Vagina (tissue), 2 donors: ENCODE results near the gene EDDM3A.

Experiments
- POLR2A ChIP-seq, 2 donors: fragments of 450-650 bp; IDR thresholded peaks; one replicate each; pipeline ENCODE4 v1.6.1; 2017; ENCODE audit warnings: antibody characterized with exemption in 2 of 2, mild to moderate bottlenecking in 2 of 2, moderate library complexity in 2 of 2
- POLR2AphosphoS5 ChIP-seq, 2 donors: sonication (generic); formaldehyde crosslinking; IDR thresholded peaks; one replicate each; pipeline ENCODE4 v1.9.0; 2017; ENCODE audit warnings: antibody characterized with exemption in 2 of 2, mild to moderate bottlenecking in 2 of 2, low read depth in 1 of 2; ENCODE audit not compliant: insufficient read depth in 1 of 2
- TF ChIP-seq, protein P1 (sequence below), 3 experiments: fragments of 450-650 bp in 2 of 3; fragments of 200-600 bp in 1 of 3; sonication (generic) in 1 of 3; IDR thresholded peaks; one replicate each; pipeline ENCODE4 v1.5.1; 2017 to 2019; ENCODE audit warnings: antibody characterized with exemption in 3 of 3, mild to moderate bottlenecking in 2 of 3, moderate library complexity in 2 of 3

DNA sequence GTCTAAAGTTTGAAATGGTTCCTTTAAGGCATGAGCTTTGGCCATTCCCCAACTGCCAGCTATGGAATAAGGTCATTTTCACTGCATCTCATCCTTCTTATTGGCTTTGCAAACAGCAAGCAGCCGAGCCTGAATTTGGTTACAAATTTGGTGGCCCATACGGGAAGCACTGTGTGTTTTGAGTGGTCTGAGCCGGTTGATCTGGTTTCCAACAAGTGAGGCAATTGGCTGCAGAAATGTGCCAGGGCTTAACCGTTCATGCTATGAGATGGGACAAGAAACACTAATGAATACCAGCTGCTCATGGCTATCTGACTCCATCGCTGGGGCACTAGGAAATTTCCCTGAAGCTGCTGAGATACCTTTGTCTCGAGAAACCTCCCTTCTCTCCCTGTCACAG lies 9.3 kb downstream of the EDDM3A start:
- no peak for TF ChIP-seq POLR2AphosphoS5 (IDR thresholded peaks at IDR 0.05; ENCODE audit: insufficient read depth in 1 of 2, low read depth in 1 of 2)
- TF ChIP-seq, protein P1, sequence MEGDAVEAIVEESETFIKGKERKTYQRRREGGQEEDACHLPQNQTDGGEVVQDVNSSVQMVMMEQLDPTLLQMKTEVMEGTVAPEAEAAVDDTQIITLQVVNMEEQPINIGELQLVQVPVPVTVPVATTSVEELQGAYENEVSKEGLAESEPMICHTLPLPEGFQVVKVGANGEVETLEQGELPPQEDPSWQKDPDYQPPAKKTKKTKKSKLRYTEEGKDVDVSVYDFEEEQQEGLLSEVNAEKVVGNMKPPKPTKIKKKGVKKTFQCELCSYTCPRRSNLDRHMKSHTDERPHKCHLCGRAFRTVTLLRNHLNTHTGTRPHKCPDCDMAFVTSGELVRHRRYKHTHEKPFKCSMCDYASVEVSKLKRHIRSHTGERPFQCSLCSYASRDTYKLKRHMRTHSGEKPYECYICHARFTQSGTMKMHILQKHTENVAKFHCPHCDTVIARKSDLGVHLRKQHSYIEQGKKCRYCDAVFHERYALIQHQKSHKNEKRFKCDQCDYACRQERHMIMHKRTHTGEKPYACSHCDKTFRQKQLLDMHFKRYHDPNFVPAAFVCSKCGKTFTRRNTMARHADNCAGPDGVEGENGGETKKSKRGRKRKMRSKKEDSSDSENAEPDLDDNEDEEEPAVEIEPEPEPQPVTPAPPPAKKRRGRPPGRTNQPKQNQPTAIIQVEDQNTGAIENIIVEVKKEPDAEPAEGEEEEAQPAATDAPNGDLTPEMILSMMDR (IDR thresholded peaks at IDR 0.05), result no peak
- TF ChIP-seq POLR2A (IDR thresholded peaks at IDR 0.05), result no peak
